ENCODE data around the gene ALDH5A1. TPM values are rescaled to one million over a fixed set of nuclear protein-coding genes. Genes with fewer than 3 reads are reported as not detected.
"Not testable (repeated sequence)": the region's sequence is repeated elsewhere in the genome, so short reads cannot be mapped to it uniquely, and the experiment has no call there.

ALDH5A1 gene
- polyA plus RNA-seq, 1 donor, result 29.8 TPM

- H3K4me1 ChIP-seq (ENCODE audit: control insufficient read depth, insufficient read depth, low read length), result peaks cover 10% of the 10 kb centered on the region
- H3K36me3 ChIP-seq (ENCODE audit: control insufficient read depth, insufficient read depth, low read length), result peaks cover 16% of the 10 kb centered on the region
- no peak overlapping the region for H3K4me3 ChIP-seq (ENCODE audit: low read length)
- 89% methylated on average over 1 of the region's 2 CpGs for WGBS (ENCODE audit: insufficient coverage, low lambda C conversion rate)
- no peak overlapping the region for H3K27ac ChIP-seq (ENCODE audit: low read length)
- no peak for DNase-seq
- H3K9me3 ChIP-seq (ENCODE audit: control insufficient read depth, low read depth, low read length), result no peaks in the 10 kb centered on the region
- H3K27me3 ChIP-seq (ENCODE audit: control insufficient read depth, insufficient read depth, low read length), result no peaks in the 10 kb centered on the region
Observed at GRCh38 chr6:24501374-24501773, 6.6 kb downstream of the ALDH5A1 start.

GRCh38 chr6:24501914-24502313 lies 7.1 kb downstream of the ALDH5A1 start:
- peak; percentile 80 to 87 for DNase-seq
- Histone ChIP-seq H3K9me3 (ENCODE audit: control insufficient read depth, low read depth, low read length) (no peaks in the 10 kb centered on the region), H3K4me1 (ENCODE audit: control insufficient read depth, insufficient read depth, low read length) (peaks cover 10% of the 10 kb centered on the region), H3K4me3 (ENCODE audit: low read length) (no peak overlapping the region), H3K27me3 (ENCODE audit: control insufficient read depth, insufficient read depth, low read length) (no peaks in the 10 kb centered on the region), H3K27ac (ENCODE audit: low read length) (peak overlapping the region; percentile 35), H3K36me3 (ENCODE audit: control insufficient read depth, insufficient read depth, low read length) (peaks cover 18% of the 10 kb centered on the region)

GRCh38 chr6:24504287-24504648 lies 9.5 kb downstream of the ALDH5A1 start:
- Histone ChIP-seq H3K9me3 (ENCODE audit: control insufficient read depth, low read depth, low read length) (no peaks in the 10 kb centered on the region), H3K4me3 (ENCODE audit: low read length) (no peak overlapping the region), H3K27ac (ENCODE audit: low read length) (no peak overlapping the region), H3K4me1 (ENCODE audit: control insufficient read depth, insufficient read depth, low read length) (peaks cover 10% of the 10 kb centered on the region), H3K27me3 (ENCODE audit: control insufficient read depth, insufficient read depth, low read length) (no peaks in the 10 kb centered on the region), H3K36me3 (ENCODE audit: control insufficient read depth, insufficient read depth, low read length) (peaks cover 14% of the 10 kb centered on the region)
- 100% methylated on average over 1 of the region's 1 CpG for WGBS (ENCODE audit: insufficient coverage, low lambda C conversion rate)
- no peak for DNase-seq

- Histone ChIP-seq H3K27ac (ENCODE audit: low read length) (peak overlapping the region; percentile 52), H3K36me3 (ENCODE audit: control insufficient read depth, insufficient read depth, low read length) (peaks cover 14% of the 10 kb centered on the region), H3K27me3 (ENCODE audit: control insufficient read depth, insufficient read depth, low read length) (no peaks in the 10 kb centered on the region), H3K9me3 (ENCODE audit: control insufficient read depth, low read depth, low read length) (no peaks in the 10 kb centered on the region), H3K4me3 (ENCODE audit: low read length) (no peak overlapping the region), H3K4me1 (ENCODE audit: control insufficient read depth, insufficient read depth, low read length) (peaks cover 10% of the 10 kb centered on the region)
- DNase-seq, result peak; percentile 55 to 56
- WGBS (ENCODE audit: insufficient coverage, low lambda C conversion rate), result 100% methylated on average over 1 of the region's 14 CpGs
Observed at GRCh38 chr6:24504649-24505586, 10.1 kb downstream of the ALDH5A1 start.

- 100% methylated on average over 2 of the region's 3 CpGs for whole genome bisulfite sequencing (ENCODE audit: insufficient coverage, low lambda C conversion rate)
- Histone ChIP-seq H3K4me3 (ENCODE audit: low read length) (no peak overlapping the region), H3K27me3 (ENCODE audit: control insufficient read depth, insufficient read depth, low read length) (no peaks in the 10 kb centered on the region), H3K4me1 (ENCODE audit: control insufficient read depth, insufficient read depth, low read length) (peaks cover 10% of the 10 kb centered on the region), H3K27ac (ENCODE audit: low read length) (no peak overlapping the region), H3K36me3 (ENCODE audit: control insufficient read depth, insufficient read depth, low read length) (peaks cover 16% of the 10 kb centered on the region), H3K9me3 (ENCODE audit: control insufficient read depth, low read depth, low read length) (no peaks in the 10 kb centered on the region)
- no peak for DNase-seq
Observed at GRCh38 chr6:24506814-24507520, 12.2 kb downstream of the ALDH5A1 start.

- not testable (repeated sequence) for H3K27ac ChIP-seq (ENCODE audit: low read length); H3K27me3 ChIP-seq (ENCODE audit: control insufficient read depth, insufficient read depth, low read length); H3K4me3 ChIP-seq (ENCODE audit: low read length); H3K9me3 ChIP-seq (ENCODE audit: control insufficient read depth, low read depth, low read length); H3K4me1 ChIP-seq (ENCODE audit: control insufficient read depth, insufficient read depth, low read length); DNase-seq
- 80% methylated on average over 2 of the region's 6 CpGs for WGBS (ENCODE audit: insufficient coverage, low lambda C conversion rate)
- peaks cover 19% of the 10 kb centered on the region for H3K36me3 ChIP-seq (ENCODE audit: control insufficient read depth, insufficient read depth, low read length)
Observed at GRCh38 chr6:24511976-24512375, 17.2 kb downstream of the ALDH5A1 start.

GRCh38 chr6:24513602-24514001 lies 18.8 kb downstream of the ALDH5A1 start:
- Histone ChIP-seq H3K27ac (ENCODE audit: low read length) (no peak overlapping the region), H3K27me3 (ENCODE audit: control insufficient read depth, insufficient read depth, low read length) (no peaks in the 10 kb centered on the region), H3K4me3 (ENCODE audit: low read length) (no peak overlapping the region), H3K4me1 (ENCODE audit: control insufficient read depth, insufficient read depth, low read length) (no peaks in the 10 kb centered on the region), H3K36me3 (ENCODE audit: control insufficient read depth, insufficient read depth, low read length) (peaks cover 26% of the 10 kb centered on the region), H3K9me3 (ENCODE audit: control insufficient read depth, low read depth, low read length) (no peaks in the 10 kb centered on the region)
- DNase-seq, result no peak
- WGBS (ENCODE audit: insufficient coverage, low lambda C conversion rate), result 80% methylated on average over 1 of the region's 4 CpGs

- no peak overlapping the region for H3K4me3 ChIP-seq (ENCODE audit: low read length)
- peaks cover 25% of the 10 kb centered on the region for H3K36me3 ChIP-seq (ENCODE audit: control insufficient read depth, insufficient read depth, low read length)
- no CpG with 5 or more reads among the region's 4 CpGs for WGBS (ENCODE audit: insufficient coverage, low lambda C conversion rate)
- no peaks in the 10 kb centered on the region for H3K27me3 ChIP-seq (ENCODE audit: control insufficient read depth, insufficient read depth, low read length)
- H3K9me3 ChIP-seq (ENCODE audit: control insufficient read depth, low read depth, low read length), result no peaks in the 10 kb centered on the region
- H3K4me1 ChIP-seq (ENCODE audit: control insufficient read depth, insufficient read depth, low read length), result no peaks in the 10 kb centered on the region
- no peak overlapping the region for H3K27ac ChIP-seq (ENCODE audit: low read length)
- DNase-seq, result no peak
Observed at GRCh38 chr6:24517659-24518543, 23.1 kb downstream of the ALDH5A1 start.

- H3K4me1 ChIP-seq (ENCODE audit: control insufficient read depth, insufficient read depth, low read length), result no peaks in the 10 kb centered on the region
- no peaks in the 10 kb centered on the region for H3K27me3 ChIP-seq (ENCODE audit: control insufficient read depth, insufficient read depth, low read length)
- no peak overlapping the region for H3K4me3 ChIP-seq (ENCODE audit: low read length)
- DNase-seq, result peak; percentile 7 to 36
- H3K36me3 ChIP-seq (ENCODE audit: control insufficient read depth, insufficient read depth, low read length), result peaks cover 17% of the 10 kb centered on the region
- H3K9me3 ChIP-seq (ENCODE audit: control insufficient read depth, low read depth, low read length), result no peaks in the 10 kb centered on the region
- H3K27ac ChIP-seq (ENCODE audit: low read length), result no peak overlapping the region
- WGBS (ENCODE audit: insufficient coverage, low lambda C conversion rate), result 24% methylated on average over 3 of the region's 6 CpGs
Observed at GRCh38 chr6:24520929-24521546, 26.3 kb downstream of the ALDH5A1 start.
